K562 (cell line): ENCODE results near the gene ADAMTS14. TPM values are rescaled to one million over a fixed set of nuclear protein-coding genes. Genes with fewer than 3 reads are reported as not detected.

Experiments
- CBX3 ChIP-seq, 2 experiments: IDR thresholded peaks; 1 replicate in 1 of 2; 2 replicates in 1 of 2; pipeline ENCODE4 v1.6.1; 2012; ENCODE audit warnings: inconsistent platforms in 2 of 2, low read length in 2 of 2, borderline replicate concordance in 1 of 2, control low read depth in 1 of 2
- CHD7 ChIP-seq: fragments of 200-600 bp; sonication (generic); IDR thresholded peaks from one replicate; pipeline ENCODE4 v1.6.1; 2012; ENCODE audit warnings: mild to moderate bottlenecking, low read depth, low read length, inconsistent platforms
- DNMT1 ChIP-seq: fragments of 450-650 bp; IDR thresholded peaks from 2 replicates; pipeline ENCODE4 v1.6.1; 2016; ENCODE audit warnings: antibody characterized with exemption, mild to moderate bottlenecking
- EWSR1 ChIP-seq: fragments of 450-650 bp; IDR thresholded peaks from 2 replicates; pipeline ENCODE4 v1.6.1; 2018; ENCODE audit warnings: borderline replicate concordance, mild to moderate bottlenecking, low read depth, moderate library complexity; ENCODE audit not compliant: partially characterized antibody
- FOXK2 ChIP-seq, 2 experiments: fragments of 450-650 bp; IDR thresholded peaks in 1 of 2; conservative IDR thresholded peaks in 1 of 2; 2 replicates each; pipeline ENCODE4 v1.6.1; 2016; ENCODE audit warnings: low read depth in 2 of 2, mild to moderate bottlenecking in 1 of 2
- HMGN3 ChIP-seq: IDR thresholded peaks from 2 replicates; pipeline ENCODE4 v1.6.1; 2011; ENCODE audit warnings: borderline replicate concordance, low read depth, mild to moderate bottlenecking, mixed read lengths, low read length; ENCODE audit not compliant: insufficient read length; ENCODE audit errors: extremely low read depth
- POLR2AphosphoS5 ChIP-seq: IDR thresholded peaks from 2 replicates; pipeline ENCODE4 v1.6.1; 2011; ENCODE audit warnings: mild to moderate bottlenecking, low read depth, low read length, moderate library complexity; ENCODE audit not compliant: control insufficient read depth, insufficient read depth
- RFX1 ChIP-seq: fragments of 450-650 bp; IDR thresholded peaks from 2 replicates; pipeline ENCODE4 v1.6.1; 2016; ENCODE audit warnings: mild to moderate bottlenecking, moderate library complexity
- SETDB1 ChIP-seq: IDR thresholded peaks from one replicate; pipeline ENCODE4 v1.6.1; 2012; ENCODE audit warnings: low read length, control low read depth, inconsistent platforms
- SMAD4 ChIP-seq: fragments of 250-450 bp; sonication (Bioruptor Pico); conservative IDR thresholded peaks from 2 replicates; pipeline ENCODE4 v1.8.0; 2021; ENCODE audit warnings: inconsistent platforms, mild to moderate bottlenecking, moderate library complexity
- SMARCA5 ChIP-seq: fragments of 450-650 bp; IDR thresholded peaks from 2 replicates; pipeline ENCODE4 v1.6.1; 2016
- ZBTB1 ChIP-seq: sonication (generic); formaldehyde crosslinking; IDR thresholded peaks from 2 replicates; pipeline ENCODE4 v1.8.1; 2023; ENCODE audit warnings: missing genetic modification reagents, low read depth, mild to moderate bottlenecking, borderline replicate concordance
- ZBTB17 ChIP-seq: fragments of 450-650 bp; formaldehyde crosslinking; IDR thresholded peaks from 2 replicates; pipeline ENCODE4 v1.4.0; 2020; ENCODE audit warnings: mild to moderate bottlenecking
- ZBTB7A ChIP-seq: IDR thresholded peaks from 2 replicates; pipeline ENCODE4 v1.6.1; 2011; ENCODE audit warnings: low read depth, mild to moderate bottlenecking, low read length, moderate library complexity, borderline replicate concordance; ENCODE audit not compliant: control insufficient read depth
- ZNF212 ChIP-seq: fragments of 450-650 bp; formaldehyde crosslinking; IDR thresholded peaks from 2 replicates; pipeline ENCODE4 v1.4.0; 2020; ENCODE audit warnings: mild to moderate bottlenecking
- ZNF589 ChIP-seq: fragments of 200-800 bp; sonication (Bioruptor generic); IDR thresholded peaks from 2 replicates; pipeline ENCODE4 v1.6.1; 2016; ENCODE audit warnings: low read depth, missing genetic modification characterization, missing compliant biosample characterization
- ZNF695 ChIP-seq: fragments of 450-650 bp; formaldehyde crosslinking; IDR thresholded peaks from 2 replicates; pipeline ENCODE4 v1.4.0; 2020; ENCODE audit warnings: mild to moderate bottlenecking, moderate library complexity
- ZNF76 ChIP-seq: fragments of 250-450 bp; sonication (Bioruptor Pico); IDR thresholded peaks from 2 replicates; pipeline ENCODE4 v1.4.0; 2020; ENCODE audit warnings: mild to moderate bottlenecking, moderate library complexity, borderline replicate concordance
- polyA plus RNA-seq, 8 experiments: library from polyadenylated mRNA; depleted of rRNA in 4 of 8; stranded (reverse) in 5 of 8; unstranded in 3 of 8; fragments of >200 nt; fragmentation: Nextera tagmentation in 2 of 8; fragmentation: Illumina TruSeq in 1 of 8; extraction: Ambion mirVana in 2 of 8; extraction: Trizol in 1 of 8; gene quantifications; 2 replicates each; pipeline versions ENCODE4 v1.2.1 to v1.2.3, GENCODE V29; 2011 to 2014; ENCODE audit warnings: inconsistent platforms in 1 of 8, missing spikeins in 1 of 8
- total RNA-seq, 7 experiments: library from RNA; depleted of rRNA in 6 of 7; stranded (reverse); fragments of >200 nt in 6 of 7; fragmentation: Illumina TruSeq in 2 of 7; extraction: Trizol in 2 of 7; gene quantifications; 2 replicates each; pipeline versions ENCODE4 v1.2.1 to v1.2.3, GENCODE V29; 2011 to 2021; ENCODE audit warnings: low replicate concordance in 1 of 7

The ADAMTS14 gene
- total and polyA plus RNA-seq, 9 of the 15 experiments (the other 6 are each of a cell fraction or from before 2014, with no cell fraction given): 0.04 to 37.4 (median 15.9) TPM

DNA sequence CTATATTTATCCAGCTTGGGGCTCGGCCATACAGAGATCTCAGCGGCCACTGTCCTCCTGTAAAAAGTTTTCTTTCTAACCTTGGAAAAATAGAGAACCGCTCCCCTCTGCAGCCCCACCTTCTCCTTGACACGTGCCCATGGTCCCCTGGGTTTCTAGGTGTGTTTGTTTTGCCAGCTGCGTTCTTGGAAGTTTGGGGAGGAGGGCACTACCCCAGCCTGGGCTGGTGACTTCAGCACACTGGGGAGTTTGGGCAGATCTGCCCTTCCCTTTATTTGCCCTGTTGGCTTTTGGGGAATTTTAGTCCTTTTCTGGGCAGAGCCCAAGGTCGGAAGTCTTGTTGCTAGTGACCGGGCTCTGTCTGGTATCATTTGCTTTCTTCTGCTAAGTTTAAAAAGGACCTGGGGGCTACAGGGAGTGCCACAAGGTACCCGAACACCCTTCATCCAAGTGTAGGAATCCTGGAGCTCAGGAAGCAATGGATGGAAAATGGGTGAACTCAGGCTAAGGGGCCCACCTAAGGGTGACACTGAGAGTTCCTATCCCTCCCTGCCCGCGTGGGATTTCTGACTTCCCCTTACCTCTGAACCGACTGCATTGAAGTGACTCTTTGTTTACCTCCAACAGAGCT, 1.7 kb downstream of the ADAMTS14 start (continued):
- TF ChIP-seq CHD7 (no peak), SMAD4 (peak; percentile 79), RFX1 (no peak), ZNF212 (no peak), CBX3 (IDR thresholded peaks at IDR 0.05; ENCODE audit: borderline replicate concordance in 1 of 2, low read length in 2 of 2) (no peak), ZNF589 (CRISPR knock-in tag) (no peak), ZNF695 (CRISPR knock-in tag) (no peak), ZBTB7A (no peak), FOXK2 (conservative IDR thresholded peaks at IDR 0.05 in 1 of 2, IDR thresholded peaks at IDR 0.05 in 1 of 2; ENCODE audit: low read depth in 2 of 2) (peak in 1 of 2 experiments; percentile 43; a peak in 2 of 4 replicates), ZNF76 (CRISPR knock-in tag) (peak; percentile 85; the same call in 1 of the 2 replicates), POLR2AphosphoS5 (no peak), DNMT1 (no peak), HMGN3 (no peak), ZBTB17 (CRISPR knock-in tag) (0 out of 2 replicates have a peak, but pooled peaks have one; percentile 27), SETDB1 (no peak), ZBTB1 (CRISPR knock-in tag) (no peak), EWSR1 (no peak), SMARCA5 (no peak)
